DND-41 (cell line): Measurements from ENCODE around the gene NFE2L1.

ENCODE experiments used
- EZH2 ChIP-seq: IDR thresholded peaks from 3 replicates; pipeline ENCODE4 v1.6.1; 2012; ENCODE audit warnings: borderline replicate concordance, low read depth, mild to moderate bottlenecking, moderate library complexity, low read length, inconsistent platforms; ENCODE audit not compliant: severe bottlenecking
- TF ChIP-seq, protein P1 (sequence below): IDR thresholded peaks from 2 replicates; pipeline ENCODE4 v1.5.1; 2012; ENCODE audit warnings: borderline replicate concordance, low read length, moderate library complexity, mild to moderate bottlenecking; ENCODE audit not compliant: poor library complexity, severe bottlenecking; ENCODE audit errors: extremely low read depth

DNA sequence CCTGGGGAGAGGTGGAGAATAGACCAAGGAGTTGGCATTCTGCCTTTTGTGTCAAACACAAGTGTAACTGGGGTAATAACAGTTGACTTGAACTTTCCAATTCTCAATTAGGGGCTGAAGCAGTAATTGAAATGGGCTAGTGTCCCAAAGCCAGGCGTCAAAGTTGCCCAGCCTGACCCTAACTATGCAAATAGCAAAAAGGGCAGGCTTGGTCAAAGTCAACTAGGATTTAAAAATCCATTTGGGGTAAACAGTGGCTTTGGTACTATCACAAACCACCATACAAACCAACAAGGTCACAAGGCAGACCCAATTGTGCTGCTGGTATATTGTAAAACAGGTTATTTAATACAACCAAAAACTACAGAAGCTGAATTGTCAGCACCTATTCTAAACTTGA is 18.0 kb downstream of the NFE2L1 start:
- TF ChIP-seq, protein P1, sequence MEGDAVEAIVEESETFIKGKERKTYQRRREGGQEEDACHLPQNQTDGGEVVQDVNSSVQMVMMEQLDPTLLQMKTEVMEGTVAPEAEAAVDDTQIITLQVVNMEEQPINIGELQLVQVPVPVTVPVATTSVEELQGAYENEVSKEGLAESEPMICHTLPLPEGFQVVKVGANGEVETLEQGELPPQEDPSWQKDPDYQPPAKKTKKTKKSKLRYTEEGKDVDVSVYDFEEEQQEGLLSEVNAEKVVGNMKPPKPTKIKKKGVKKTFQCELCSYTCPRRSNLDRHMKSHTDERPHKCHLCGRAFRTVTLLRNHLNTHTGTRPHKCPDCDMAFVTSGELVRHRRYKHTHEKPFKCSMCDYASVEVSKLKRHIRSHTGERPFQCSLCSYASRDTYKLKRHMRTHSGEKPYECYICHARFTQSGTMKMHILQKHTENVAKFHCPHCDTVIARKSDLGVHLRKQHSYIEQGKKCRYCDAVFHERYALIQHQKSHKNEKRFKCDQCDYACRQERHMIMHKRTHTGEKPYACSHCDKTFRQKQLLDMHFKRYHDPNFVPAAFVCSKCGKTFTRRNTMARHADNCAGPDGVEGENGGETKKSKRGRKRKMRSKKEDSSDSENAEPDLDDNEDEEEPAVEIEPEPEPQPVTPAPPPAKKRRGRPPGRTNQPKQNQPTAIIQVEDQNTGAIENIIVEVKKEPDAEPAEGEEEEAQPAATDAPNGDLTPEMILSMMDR: no peak
- no peak for TF ChIP-seq EZH2
